Breast epithelium (tissue), 4 donors: ENCODE data around the gene TRAPPC3. TPM values are rescaled to one million over a fixed set of nuclear protein-coding genes. Genes with fewer than 3 reads are reported as not detected.
"Not testable (repeated sequence)": the region's sequence is repeated elsewhere in the genome, so short reads cannot be mapped to it uniquely, and the experiment has no call there.

Source experiments
- DNase-seq, 2 donors: peaks; one replicate each; pipeline ENCODE4 v3.0.0-alpha.2; 2019; ENCODE audit warnings: low spot score in 2 of 2
- H3K27ac ChIP-seq, 2 donors: fragments of 200-600 bp; sonication (generic) in 1 of 2; one replicate each; pipeline ENCODE4 v1.5.1; 2016 to 2019; ENCODE audit warnings: mild to moderate bottlenecking in 1 of 2
- H3K27me3 ChIP-seq, 2 donors: fragments of 200-600 bp; sonication (generic) in 1 of 2; one replicate each; pipeline versions ENCODE4 v1.5.1 to v1.6.0; 2017 to 2019; ENCODE audit warnings: control low read depth in 1 of 2, mild to moderate bottlenecking in 1 of 2
- H3K36me3 ChIP-seq: fragments of 200-600 bp; one replicate; pipeline ENCODE4 v1.5.1; 2019
- H3K4me1 ChIP-seq, 2 donors: fragments of 200-600 bp; sonication (generic); one replicate each; pipeline ENCODE4 v1.5.1; 2016 to 2019; ENCODE audit warnings: control low read depth in 1 of 2
- H3K4me3 ChIP-seq, 3 donors: fragments of 200-600 bp; sonication (generic); 1 replicate in 2 of 3; 2 replicates in 1 of 3; pipeline ENCODE4 v1.5.1; 2016 to 2019; ENCODE audit warnings: mild to moderate bottlenecking in 3 of 3, moderate library complexity in 2 of 3
- H3K9me3 ChIP-seq, 2 donors: fragments of 200-600 bp; sonication (generic) in 1 of 2; one replicate each; pipeline ENCODE4 v1.5.1; 2016 to 2019; ENCODE audit warnings: control low read depth in 1 of 2
- CTCF ChIP-seq, 3 donors: fragments of 450-650 bp; IDR thresholded peaks; one replicate each; pipeline ENCODE4 v1.5.1; 2016 to 2017; ENCODE audit warnings: antibody characterized with exemption in 3 of 3, mild to moderate bottlenecking in 3 of 3, moderate library complexity in 3 of 3
- POLR2A ChIP-seq: fragments of 450-650 bp; IDR thresholded peaks from one replicate; pipeline ENCODE4 v1.6.1; 2016; ENCODE audit warnings: antibody characterized with exemption, mild to moderate bottlenecking, moderate library complexity
- POLR2AphosphoS5 ChIP-seq, 3 donors: sonication (generic); formaldehyde crosslinking; IDR thresholded peaks; one replicate each; pipeline ENCODE4 v1.6.1; 2017; ENCODE audit warnings: antibody characterized with exemption in 3 of 3
- intact Hi-C: fragments of 100-400 bp; cut with DNase I; formaldehyde crosslinking; loops from one replicate; pipeline ENCODE4 v1.15.1; 2023; ENCODE audit warnings: low total_unique reads
- total RNA-seq, 3 donors: library from RNA; depleted of rRNA; stranded (reverse); fragments of >200 nt; gene quantifications; one replicate each; pipeline ENCODE4 v1.1.0, GENCODE V29; 2016

The TRAPPC3 gene
- total RNA-seq = 100 to 1,000 TPM; 107 to 118 (median 116) TPM

- Histone ChIP-seq H3K9me3 (no peaks in the 10 kb centered on the region), H3K27ac (peak within 1 kb of the TSS; percentile 94 to 98), H3K4me3 (peak within 1 kb of the TSS; percentile 79 to 88 (median 87)), H3K4me1 (peaks cover 11 to 27% of the 10 kb centered on the region in 2 donors), H3K27me3 (no peaks in the 10 kb centered on the region), H3K36me3 (no peaks in the 10 kb centered on the region)
- intact Hi-C loops = no loop called here
- peak; percentile 99 to 100 for DNase-seq
- peak; percentile 83 to 99 (median 90) for TF ChIP-seq POLR2AphosphoS5 (IDR thresholded peaks at IDR 0.05)
- TF ChIP-seq CTCF (IDR thresholded peaks at IDR 0.05) = peak; percentile 87 to 99 (median 99)
- peak; percentile 89 for TF ChIP-seq POLR2A
Measured at GRCh38 chr1:36149237-36149972, at the start of gene TRAPPC3. TRAPPC3 (minus strand) TSS chr1:36149486; CDS start chr1:36149378, 108 bp downstream.

- Histone ChIP-seq H3K4me3 (no peak overlapping the region), H3K4me1 (peaks cover 0 to 7% of the 10 kb centered on the region in 2 donors), H3K9me3 (no peaks in the 10 kb centered on the region), H3K36me3 (no peaks in the 10 kb centered on the region), H3K27ac (no peak overlapping the region), H3K27me3 (no peaks in the 10 kb centered on the region)
- intact Hi-C loops = no loop called here
- TF ChIP-seq POLR2A (no peak), CTCF (IDR thresholded peaks at IDR 0.05) (no peak), POLR2AphosphoS5 (IDR thresholded peaks at IDR 0.05) (no peak)
- no peak for DNase-seq
Measured at GRCh38 chr1:36198641-36199040, 49.4 kb upstream of the TRAPPC3 start.

- intact Hi-C loops = not testable (repeated sequence)
Measured at GRCh38 chr1:36196805-36197204, 47.5 kb upstream of the TRAPPC3 start.

GRCh38 chr1:36187800-36188593 is 38.7 kb upstream of the TRAPPC3 start:
- peak; percentile 88 to 96 (median 96) for TF ChIP-seq CTCF (IDR thresholded peaks at IDR 0.05)
- TF ChIP-seq POLR2AphosphoS5 (IDR thresholded peaks at IDR 0.05) = peak; percentile 75 to 91 (median 85)
- no peak for TF ChIP-seq POLR2A
- peak; percentile 87 to 91 for DNase-seq
- H3K27me3 ChIP-seq = no peaks in the 10 kb centered on the region
- H3K4me1 ChIP-seq = peaks cover 0 to 4% of the 10 kb centered on the region in 2 donors
- H3K9me3 ChIP-seq = no peaks in the 10 kb centered on the region
- intact Hi-C loops = no loop called here
- H3K27ac ChIP-seq = peak overlapping the region; percentile 85 to 93
- no peak overlapping the region for H3K4me3 ChIP-seq
- no peaks in the 10 kb centered on the region for H3K36me3 ChIP-seq

More at GRCh38 chr1:36196805-36197204, 47.5 kb upstream of the TRAPPC3 start:
- not testable (repeated sequence) for DNase-seq, H3K27ac ChIP-seq, H3K9me3 ChIP-seq, H3K36me3 ChIP-seq, H3K4me1 ChIP-seq, H3K4me3 ChIP-seq, H3K27me3 ChIP-seq

- intact Hi-C loops = no loop called here
- TF ChIP-seq POLR2A (no peak), CTCF (IDR thresholded peaks at IDR 0.05) (no peak), POLR2AphosphoS5 (IDR thresholded peaks at IDR 0.05) (no peak)
Measured at GRCh38 chr1:36183309-36183856, 34.1 kb upstream of the TRAPPC3 start.

More at GRCh38 chr1:36183309-36183856, 34.1 kb upstream of the TRAPPC3 start:
- H3K27me3 ChIP-seq = no peaks in the 10 kb centered on the region
- peaks cover 9% of the 10 kb centered on the region for H3K36me3 ChIP-seq
- DNase-seq = no peak
- peaks cover 0 to 4% of the 10 kb centered on the region in 2 donors for H3K4me1 ChIP-seq
- no peaks in the 10 kb centered on the region for H3K9me3 ChIP-seq
- peak overlapping the region; percentile 48 to 57 for H3K27ac ChIP-seq
- no peak overlapping the region for H3K4me3 ChIP-seq
